Stomach (tissue), 4 donors: ENCODE measurements around the gene GRIFIN.
A peak's percentile ranks its signal among the peaks of the same experiment; 100 is the strongest.

Source experiments
- EP300 ChIP-seq: sonication (generic); formaldehyde crosslinking; IDR thresholded peaks from one replicate; pipeline ENCODE4 v1.6.1; 2017; ENCODE audit warnings: antibody characterized with exemption
- POLR2A ChIP-seq, 4 donors: fragments of 450-650 bp; IDR thresholded peaks; one replicate each; pipeline ENCODE4 v1.6.1; 2016; ENCODE audit warnings: antibody characterized with exemption in 4 of 4, control low read depth in 2 of 4, mild to moderate bottlenecking in 1 of 4, moderate library complexity in 1 of 4
- POLR2AphosphoS5 ChIP-seq, 3 donors: sonication (generic); formaldehyde crosslinking; IDR thresholded peaks; one replicate each; pipeline ENCODE4 v1.6.1; 2016; ENCODE audit warnings: antibody characterized with exemption in 3 of 3
- TF ChIP-seq, protein P1 (sequence below), 7 experiments: fragments of 450-650 bp in 4 of 7; fragments of 200-600 bp in 3 of 7; sonication (generic) in 3 of 7; IDR thresholded peaks; one replicate each; pipeline ENCODE4 v1.5.1; 2016 to 2019; ENCODE audit warnings: antibody characterized with exemption in 7 of 7, control low read depth in 2 of 7, mild to moderate bottlenecking in 1 of 7

DNA sequence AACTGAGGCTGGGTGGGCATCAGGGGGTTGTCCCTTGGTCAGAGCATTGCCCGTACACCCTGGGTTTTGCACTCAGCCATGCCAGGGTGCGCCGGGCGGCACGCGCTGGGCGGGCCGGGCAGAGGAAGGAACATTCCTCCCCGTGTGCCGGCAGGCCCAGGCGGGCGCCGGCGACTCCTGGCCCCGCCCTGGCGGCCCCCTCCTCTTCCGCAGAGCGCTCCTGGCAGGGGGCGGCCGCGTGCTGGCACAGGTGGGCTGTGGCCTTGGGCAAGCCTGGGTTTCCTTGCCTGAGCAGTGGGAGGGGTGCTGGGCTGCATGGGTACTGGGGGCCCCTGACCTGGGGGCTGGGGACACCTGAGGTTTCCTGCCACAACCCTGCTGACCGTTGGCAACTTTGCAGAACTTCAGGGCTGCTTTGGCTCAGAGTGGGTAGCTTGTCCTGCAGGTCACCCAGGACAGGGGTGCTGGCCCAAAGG lies 47.3 kb upstream of the GRIFIN start:
- TF ChIP-seq, protein P1, sequence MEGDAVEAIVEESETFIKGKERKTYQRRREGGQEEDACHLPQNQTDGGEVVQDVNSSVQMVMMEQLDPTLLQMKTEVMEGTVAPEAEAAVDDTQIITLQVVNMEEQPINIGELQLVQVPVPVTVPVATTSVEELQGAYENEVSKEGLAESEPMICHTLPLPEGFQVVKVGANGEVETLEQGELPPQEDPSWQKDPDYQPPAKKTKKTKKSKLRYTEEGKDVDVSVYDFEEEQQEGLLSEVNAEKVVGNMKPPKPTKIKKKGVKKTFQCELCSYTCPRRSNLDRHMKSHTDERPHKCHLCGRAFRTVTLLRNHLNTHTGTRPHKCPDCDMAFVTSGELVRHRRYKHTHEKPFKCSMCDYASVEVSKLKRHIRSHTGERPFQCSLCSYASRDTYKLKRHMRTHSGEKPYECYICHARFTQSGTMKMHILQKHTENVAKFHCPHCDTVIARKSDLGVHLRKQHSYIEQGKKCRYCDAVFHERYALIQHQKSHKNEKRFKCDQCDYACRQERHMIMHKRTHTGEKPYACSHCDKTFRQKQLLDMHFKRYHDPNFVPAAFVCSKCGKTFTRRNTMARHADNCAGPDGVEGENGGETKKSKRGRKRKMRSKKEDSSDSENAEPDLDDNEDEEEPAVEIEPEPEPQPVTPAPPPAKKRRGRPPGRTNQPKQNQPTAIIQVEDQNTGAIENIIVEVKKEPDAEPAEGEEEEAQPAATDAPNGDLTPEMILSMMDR (IDR thresholded peaks at IDR 0.05) = no peak
- TF ChIP-seq POLR2A (IDR thresholded peaks at IDR 0.05) (no peak), POLR2AphosphoS5 (IDR thresholded peaks at IDR 0.05) (peak in 2 of 3 donors; percentile 26 to 34), EP300 (no peak)
